NCI-H524 treated with DMSO at 0.1 percent for 48 hours (cell line): ENCODE measurements around the gene SSUH2.

Source experiments
- DNase-seq: peaks from one replicate; lab custom pipeline; 2025; lab: John Stamatoyannopoulos, UW

Gene SSUH2

DNA sequence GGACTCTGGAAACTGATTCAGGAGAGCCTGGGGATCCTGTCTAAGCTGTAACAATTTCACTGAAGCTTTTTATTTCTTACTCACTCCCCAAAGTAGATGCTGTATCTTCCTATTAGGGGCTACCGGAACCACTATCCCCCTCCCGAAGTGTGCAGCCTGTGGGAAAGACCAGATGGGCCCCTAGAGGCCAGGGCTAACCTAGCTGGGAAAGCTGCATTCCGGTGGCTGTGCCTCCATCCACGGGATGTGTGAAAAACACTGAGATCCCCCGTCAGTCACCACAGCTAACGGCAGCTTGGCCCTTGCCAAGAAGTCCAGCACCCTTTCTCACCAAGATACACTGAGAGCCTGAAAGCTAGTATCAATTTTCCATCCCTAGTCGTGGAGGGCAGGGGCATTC, 3.1 kb downstream of the SSUH2 start:
- DNase-seq, result no peak

DNA sequence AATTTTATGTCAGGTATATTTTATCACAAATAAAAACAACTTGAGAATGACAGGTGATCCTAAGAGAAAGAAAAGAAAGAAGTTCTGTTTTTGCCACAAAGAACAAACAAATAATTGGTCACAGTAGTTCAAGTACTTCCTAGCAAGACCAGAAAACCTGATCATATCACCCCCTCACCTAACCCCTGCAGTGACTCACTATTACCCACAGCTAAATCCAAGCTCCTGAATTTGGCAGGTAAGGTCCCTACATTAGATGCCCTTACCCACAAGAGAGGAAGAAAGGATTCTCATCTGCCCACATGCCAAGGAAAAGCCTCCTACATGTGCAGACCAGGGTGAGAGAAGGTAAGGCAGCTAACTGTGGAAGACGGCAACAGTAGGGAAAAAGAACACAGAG, 4.4 kb downstream of the SSUH2 start:
- DNase-seq, result no peak

DNA sequence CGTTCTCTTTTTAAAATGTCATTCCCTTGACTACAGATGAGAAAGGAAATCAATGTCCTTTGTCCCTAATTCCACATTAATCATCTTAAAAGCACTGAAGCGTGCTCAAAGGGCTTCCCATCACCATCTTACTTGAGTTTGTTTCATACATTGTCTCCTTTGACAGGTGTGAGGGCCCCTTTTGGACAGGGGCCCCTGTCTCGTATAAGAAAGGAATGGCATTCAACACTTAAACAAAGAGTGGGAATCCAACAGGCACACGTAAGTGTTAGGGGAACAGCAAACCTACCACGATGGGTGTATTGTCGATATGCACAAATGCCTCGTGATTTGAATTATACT, 5.0 kb downstream of the SSUH2 start:
- no peak for DNase-seq

DNA sequence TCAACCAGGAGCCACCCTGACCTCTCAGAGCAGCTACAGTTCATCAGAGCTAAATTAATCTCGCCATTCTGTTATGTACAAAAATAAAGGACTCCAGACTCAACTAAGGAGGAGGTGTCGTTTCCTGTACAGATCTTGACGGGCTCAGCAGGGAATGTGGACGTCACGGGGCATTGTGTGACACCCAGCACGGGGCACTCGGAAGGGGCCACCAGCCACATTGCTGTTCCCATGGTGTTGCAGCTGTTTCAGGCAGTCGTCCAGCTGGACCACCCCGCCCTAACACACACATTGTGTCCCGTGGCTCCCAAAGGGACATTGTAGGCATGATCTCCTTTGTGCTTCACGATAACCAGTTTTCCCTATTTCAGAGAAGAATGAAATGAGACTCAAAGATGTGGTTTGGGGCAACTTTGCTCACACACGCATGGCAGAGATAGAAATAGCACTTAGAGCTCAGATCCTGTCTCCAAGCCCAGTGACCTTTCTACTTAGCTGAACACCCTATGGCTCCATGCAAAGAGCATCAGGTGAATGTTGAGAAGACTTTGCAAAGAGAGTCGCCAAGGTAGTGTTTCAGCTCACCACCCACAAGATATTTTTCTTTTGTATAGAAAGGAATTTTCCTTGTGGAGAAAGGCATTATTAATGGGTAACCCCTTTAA, 5.5 kb downstream of the SSUH2 start:
- DNase-seq, result no peak

DNA sequence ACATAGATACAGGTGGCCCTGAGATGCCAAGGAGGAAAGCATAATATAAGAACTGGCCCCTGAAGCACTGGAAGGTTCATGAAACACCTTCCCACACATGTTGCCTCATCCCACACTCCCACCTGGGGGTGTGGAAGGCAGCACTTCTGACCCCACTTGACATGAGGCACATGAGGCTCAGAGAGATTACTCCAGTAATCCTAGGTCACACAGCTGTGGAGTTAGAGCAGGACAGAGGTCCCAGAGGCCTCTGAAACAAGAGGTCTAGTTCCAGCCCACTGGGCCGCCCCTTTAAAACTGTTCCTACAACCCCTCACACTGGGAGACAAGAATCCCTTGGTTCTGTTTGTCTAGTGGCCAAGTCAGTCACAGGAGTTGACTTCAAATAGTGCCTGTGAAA, 7.2 kb downstream of the SSUH2 start:
- no peak for DNase-seq

DNA sequence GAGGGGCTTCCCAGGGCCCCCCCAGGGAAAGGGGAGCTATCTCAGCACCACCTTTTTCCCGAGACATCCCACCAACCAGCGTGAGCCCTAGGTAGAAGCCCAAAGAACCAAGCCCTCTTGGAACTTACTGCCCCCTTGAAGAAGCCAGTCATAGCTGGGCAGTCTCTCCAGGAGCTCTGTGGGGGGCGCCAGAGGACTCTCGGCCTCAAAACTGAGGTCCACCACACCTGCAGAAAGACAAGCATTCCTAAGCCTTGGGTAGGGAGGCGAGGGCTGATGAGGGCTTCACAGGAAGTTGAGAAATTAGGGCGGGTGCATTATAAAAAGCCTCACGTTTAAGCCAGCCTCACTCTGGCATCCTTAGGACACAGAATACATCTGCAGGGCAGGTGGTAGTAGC, 9.0 kb downstream of the SSUH2 start:
- no peak for DNase-seq

DNA sequence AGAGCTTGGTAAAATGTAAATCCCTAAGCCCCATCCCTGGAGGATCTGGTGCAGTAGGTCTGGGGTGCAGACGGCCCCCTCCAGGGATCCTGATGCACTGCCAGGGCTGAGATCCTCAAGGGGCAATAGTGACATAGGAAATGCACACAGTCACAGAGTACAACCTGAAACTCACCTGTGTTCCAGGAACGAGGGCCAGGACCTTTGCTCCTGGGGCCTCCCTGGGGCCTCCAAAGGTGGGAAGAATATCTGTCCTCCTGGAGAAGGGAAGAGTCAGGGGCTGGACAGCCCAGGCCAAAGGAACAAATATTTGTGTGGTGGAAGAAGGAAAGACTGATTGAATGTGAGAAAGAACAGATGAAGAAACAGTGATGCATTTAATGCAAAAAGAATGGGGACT, 9.5 kb downstream of the SSUH2 start:
- no peak for DNase-seq

DNA sequence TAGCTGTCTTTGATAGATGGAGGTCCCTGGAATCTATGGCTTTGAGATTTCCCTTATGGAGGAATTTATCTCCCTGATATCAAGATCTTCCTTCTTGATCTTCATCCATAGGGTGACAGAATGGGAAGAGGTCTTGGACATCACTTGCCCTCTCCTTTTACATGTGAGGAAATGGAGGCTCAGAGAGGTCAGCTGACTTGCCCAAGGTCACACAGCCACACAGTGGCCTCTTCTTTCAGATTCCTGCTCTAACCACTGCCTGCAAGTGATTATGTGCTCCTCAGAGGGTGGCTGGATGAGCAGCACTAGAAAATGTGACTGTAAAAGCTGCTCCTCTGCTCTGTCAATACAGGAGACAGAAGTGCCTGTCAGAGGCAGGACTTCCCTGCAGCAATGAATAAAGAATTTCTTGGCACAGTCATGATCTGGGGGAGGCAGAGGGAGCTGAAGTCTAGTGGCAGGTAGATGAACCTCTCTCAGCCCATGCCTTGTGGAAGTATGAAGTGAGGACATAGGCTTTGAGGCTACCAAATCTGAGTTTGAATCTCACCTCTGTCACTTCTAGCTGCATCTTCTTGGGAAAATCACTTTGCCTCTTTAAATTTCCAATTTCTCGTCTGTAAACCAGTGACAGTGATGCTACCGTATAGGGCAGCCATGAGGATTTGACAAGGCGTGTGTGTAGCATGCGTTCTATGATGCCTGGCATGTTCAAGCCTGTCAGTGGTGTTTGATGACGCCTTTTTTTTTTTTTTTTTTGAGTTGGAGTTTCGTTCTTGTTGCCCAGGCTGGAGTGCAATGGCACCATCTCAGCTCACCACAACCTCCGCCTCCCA, 12.0 kb downstream of the SSUH2 start:
- DNase-seq, result no peak

DNA sequence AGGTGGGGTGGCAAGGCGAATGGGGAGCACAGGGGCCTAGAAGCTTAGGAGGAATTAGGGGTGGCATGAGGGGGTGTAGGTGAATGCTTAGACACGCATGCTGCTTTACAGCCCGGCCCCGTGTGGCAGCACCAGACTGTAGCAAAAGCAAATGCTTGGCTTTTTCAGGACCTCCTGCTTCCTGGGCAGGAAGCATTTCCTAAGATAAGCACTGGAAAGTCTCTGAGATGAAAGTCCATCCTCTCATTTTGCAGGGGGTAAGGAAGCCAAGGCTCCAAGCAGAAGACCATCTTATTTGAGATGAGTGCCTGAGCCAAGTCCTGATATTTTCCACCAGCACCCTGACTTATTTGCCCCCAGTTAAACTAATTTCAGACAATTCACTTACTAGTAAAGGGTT, 12.9 kb downstream of the SSUH2 start:
- no peak for DNase-seq

DNA sequence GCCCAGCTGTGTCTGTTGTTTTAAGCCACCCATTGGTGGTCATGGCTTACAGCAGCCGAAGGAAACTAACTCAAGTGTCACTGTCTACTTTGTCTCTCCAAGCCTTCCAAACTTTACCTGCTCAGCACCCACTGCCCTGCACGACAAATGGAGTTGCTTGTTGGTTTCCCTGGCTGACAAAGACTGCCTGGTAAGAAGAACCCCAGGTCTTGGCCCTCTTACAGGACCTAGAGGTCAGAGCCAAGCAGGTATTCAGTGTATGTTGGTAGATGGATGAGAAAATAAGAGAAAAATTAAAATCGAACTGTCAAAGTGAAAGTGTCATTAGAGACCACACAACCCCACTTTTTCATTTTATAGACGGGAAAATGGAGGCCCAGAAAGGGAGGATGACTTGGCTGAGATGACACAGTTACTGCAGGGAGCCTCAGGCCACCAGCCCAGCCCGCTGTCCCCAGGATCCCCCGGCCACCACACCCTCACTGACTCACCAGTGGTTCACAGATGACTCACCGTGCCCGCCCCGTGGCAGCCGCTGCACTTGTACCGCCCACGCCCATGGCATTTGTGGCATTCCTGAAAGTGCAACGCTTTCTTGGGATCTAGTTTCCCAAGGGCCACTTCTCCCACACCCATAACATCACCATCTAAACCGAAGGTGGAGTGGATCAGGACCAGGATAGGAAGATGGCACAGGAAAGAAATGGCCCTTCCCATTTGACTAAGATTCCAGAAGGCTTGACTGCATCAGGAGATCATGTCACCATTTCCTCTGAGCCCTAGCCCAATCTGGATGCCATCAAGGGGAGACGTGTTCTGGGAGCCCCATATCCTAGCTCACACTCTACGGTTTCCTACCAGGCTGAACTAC, 15.2 kb downstream of the SSUH2 start:
- DNase-seq, result no peak

DNA sequence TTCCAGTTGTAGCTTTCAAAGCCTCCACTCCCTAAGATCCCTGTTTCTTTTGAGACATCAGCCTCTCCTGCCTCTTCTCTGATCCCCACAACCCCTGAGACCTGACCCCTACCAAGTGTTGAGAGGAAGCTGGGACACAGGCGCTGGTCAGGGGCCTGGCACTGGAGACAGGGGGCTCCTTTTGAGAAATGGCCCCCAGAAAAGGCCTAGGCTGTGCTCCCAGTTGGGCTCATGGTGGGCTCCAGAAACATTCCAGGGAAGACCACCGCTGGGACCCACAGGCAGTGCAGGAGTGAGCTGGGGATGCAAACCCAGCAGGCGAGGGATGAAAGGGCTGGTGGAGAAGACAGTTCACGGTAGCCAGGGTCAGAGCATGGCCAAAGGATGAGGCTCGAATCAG, 16.6 kb downstream of the SSUH2 start:
- no peak for DNase-seq

DNA sequence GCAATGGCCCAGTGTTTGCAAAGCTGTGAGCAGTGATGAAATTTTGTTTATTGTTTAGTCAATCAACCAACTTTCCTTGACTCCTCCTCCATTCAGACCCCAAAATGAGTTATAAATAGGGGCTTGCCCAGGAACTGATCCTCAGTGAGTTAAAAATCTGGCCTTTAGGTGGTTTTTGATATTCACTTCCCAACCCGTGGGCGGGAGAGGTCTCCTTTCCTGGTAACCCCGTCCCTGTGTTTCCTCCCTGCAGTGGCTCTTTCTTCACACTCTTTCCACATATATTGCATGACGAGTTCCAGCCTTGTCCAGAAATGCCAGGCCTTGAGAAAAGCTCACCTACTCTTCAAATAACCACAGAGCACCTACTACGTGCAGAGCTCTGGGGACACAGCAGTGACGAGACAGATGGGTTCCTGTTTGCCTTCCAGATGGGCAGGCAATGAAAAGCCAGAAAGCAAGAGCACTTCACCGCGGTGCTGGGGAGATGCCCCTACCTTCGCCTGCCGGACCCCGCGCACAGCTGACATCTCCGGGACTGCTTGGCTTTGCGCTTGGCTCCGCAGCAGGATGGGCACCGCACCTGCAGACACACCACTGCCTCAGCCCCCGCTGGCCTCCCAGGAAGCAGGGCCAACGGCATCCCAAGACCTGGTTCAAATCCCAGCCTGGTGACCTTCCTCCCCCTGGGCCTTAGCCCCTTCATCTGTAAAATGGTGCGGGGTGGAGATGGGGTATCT, 17.2 kb downstream of the SSUH2 start:
- no peak for DNase-seq

DNA sequence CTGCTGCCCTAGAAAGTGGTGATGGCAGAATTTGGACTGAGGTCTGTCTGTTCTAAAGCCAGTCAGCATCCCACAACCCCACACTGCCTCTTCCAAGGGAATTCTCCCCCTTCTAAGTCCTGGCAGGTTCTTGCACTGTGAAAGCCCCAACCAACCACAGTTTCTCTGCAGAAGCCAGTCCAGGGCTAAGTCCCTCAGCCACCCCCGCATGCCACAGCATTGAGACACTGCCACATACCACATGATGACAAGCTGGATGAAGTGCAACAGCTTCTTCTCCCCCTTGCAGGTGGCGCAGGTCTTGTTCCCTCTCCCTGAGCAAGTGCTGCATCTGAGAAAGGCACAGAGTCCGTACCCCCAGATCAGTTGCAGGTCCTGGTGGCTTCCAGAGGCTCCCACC, 18.6 kb downstream of the SSUH2 start:
- no peak for DNase-seq

DNA sequence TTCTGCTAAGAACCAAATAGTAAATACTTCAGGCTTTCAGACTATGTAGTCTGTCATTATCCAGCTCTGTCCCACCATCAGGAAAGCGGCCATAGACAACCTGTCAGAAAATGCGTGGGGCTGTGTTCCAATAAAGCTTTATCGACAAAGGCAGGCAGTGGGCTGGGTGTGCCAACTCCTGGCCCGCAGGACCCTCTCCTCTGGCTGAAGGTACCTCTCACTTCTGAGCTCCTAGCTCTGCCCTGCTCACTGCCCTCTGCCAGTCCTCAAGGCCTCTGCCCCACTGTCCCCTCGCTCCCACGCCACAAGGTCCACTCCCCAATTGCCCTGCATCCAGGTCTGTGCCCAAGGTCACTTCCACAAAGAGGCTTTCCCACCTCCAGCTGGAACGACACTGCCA, 20.0 kb downstream of the SSUH2 start:
- DNase-seq, result no peak

DNA sequence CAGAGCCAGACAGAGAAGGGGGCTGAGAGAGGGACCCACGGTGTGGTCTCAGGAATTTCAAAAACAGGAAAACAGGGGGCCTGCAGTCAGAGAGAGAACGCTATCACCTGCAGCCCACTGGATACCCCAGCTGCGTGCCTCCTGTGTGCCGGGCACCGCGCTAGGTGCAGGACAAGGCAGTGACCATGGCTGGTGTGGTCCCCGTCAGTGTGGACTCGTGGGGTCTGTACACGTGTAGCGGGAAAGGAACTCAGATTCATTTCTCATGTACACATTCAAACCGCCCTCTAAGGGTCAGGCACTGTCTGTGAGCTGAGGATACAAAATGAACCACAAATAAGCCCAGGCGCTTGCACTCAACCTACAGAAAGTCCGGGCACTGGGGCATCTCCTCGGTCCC, 20.9 kb downstream of the SSUH2 start:
- no peak for DNase-seq

DNA sequence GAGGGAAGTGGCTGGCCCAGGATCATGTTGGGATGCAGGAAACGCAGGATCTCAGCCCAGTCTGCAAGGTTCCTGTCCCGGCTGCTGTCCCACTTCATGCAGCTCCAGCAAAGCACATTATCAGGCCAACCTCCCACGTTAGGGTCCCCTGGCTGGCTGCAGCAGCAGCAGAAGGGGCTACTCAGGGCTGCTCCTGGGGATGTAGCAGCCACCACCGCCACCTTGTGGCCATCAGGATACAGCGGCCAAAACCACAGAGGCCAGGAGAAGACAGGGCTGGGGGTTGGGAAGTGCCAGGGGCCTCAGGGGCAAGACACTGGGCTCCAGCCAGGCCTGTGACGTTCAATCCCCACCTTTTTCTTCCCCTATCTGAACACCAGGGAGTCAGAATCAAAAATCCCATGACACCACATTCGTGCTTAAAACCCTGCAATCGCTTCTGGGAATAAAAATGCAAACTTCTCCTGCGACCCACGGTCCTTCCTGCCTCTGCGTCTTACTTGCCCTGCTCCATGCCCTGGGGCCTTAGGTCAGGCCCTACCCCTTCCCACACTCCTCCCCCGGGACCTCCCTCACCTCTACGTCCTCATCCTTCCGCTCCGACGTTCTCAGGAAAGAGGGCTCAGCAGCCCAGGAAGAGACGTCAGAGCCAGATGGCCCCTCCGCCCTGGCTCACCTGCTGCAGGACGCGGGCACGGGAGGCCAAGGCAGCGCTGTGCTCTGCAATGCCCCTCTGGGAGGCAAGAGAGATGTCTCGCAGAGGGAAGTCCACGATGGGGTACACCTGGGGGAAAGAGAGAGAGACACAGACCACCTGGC, 21.5 kb downstream of the SSUH2 start:
- no peak for DNase-seq

DNA sequence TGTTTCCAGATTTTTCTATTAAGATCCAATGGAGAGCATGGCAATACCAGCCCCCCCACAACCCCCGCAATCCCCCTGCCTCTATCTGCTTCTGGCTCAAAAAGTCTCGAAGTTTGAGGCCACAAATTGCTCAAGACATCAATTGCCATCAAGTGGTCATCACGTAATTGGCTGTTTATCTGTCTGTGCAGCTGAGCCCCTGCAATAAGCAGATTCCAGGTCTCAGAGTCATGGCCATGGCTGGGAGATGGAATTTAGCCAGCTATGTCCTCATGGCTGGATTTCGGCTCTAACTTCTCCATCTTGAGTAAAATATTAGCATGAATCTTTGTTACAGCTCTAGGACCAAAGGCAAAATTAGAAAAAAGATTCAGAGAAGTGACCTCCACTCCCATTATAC, 22.7 kb downstream of the SSUH2 start:
- no peak for DNase-seq

DNA sequence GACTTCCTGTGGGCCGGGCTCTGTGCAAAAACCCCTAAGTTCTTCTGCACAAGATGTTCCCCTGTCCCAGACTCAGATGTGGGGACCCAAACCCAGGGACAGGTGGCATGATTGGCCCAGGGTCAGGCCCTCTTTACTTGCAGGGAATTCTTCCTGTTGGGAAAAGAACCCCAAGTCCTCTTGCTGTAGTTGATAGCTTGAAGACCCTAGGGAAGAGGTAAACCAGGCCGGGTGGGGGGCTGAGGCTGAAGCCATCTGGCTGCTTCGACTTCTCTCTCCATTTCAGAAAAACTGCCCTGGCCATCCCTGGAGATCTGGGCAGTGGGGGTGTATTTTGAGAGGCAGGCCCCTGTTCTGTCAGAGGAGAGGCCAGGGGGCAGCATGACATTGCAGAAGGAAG, 23.5 kb downstream of the SSUH2 start:
- DNase-seq, result no peak

DNA sequence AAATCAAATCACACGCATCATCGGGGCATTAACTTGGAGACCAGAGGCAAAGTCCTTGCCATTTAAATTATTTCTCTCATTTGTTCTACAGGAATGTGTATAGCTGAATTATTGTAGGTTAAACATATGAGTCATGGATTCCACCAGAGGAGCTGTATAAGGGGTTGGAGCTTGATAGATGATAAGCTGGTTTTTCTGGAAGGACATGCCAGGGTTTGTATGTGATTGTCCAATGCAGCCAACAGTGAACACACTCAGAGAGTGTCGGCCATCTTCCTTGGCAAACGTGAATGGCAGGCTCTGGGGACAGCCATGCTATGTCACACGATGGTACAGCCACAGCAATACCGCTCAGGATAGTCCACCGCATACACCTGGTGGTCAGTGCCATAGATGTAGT, 25.1 kb downstream of the SSUH2 start:
- DNase-seq, result no peak

DNA sequence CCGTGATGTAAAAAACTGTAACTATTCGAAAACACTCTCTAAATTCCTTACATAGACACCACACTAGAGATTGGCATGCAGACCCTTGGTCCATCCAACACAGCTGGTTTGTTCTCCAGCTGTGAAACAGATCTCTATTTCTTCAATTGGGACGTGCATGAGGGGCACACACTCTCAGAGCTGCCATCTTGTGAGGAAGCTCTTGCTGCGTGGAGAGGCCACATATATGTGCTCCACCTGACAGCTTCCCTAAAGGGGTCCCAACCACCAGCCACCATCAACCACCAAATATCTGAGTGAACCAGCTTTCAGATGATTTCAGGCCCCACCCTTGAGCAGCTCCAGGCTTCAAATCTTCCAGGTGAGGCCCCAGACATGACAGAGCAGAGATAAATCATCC, 25.6 kb downstream of the SSUH2 start:
- DNase-seq, result no peak

DNA sequence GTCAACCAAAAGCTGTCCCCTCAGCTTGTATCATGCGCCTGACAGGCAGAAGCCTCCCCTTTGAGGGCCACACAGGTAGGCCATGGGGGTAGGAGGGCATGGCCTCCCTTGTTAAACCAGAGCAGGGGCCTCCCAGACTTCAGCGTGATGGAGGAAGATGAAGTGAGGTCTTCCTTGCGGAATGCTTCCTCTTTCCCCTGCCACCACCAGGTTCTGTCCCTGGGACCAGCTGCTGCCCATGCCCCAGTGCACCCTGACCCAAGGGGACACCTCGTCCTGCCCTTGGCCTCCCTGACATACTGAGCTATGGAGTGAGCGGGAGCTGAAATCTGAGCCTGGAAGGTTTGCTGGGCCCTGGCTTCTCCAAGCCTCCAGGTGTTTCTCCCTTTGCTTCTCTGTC, 26.7 kb downstream of the SSUH2 start:
- DNase-seq, result no peak
